SH-SY5Y (cell line): ENCODE measurements around the gene ALAD.

Source experiments
- GATA2 ChIP-seq: IDR thresholded peaks from 2 replicates; pipeline ENCODE4 v1.6.1; 2011; ENCODE audit warnings: mild to moderate bottlenecking, low read depth, low read length
- GATA3 ChIP-seq: IDR thresholded peaks from 2 replicates; pipeline ENCODE4 v1.6.1; 2011; ENCODE audit warnings: low read depth, mild to moderate bottlenecking, low read length, moderate library complexity

ALAD gene

GRCh38 chr9:113386571-113387393, 14.3 kb downstream of the ALAD start:
- TF ChIP-seq GATA3 (no peak), GATA2 (no peak)

DNA sequence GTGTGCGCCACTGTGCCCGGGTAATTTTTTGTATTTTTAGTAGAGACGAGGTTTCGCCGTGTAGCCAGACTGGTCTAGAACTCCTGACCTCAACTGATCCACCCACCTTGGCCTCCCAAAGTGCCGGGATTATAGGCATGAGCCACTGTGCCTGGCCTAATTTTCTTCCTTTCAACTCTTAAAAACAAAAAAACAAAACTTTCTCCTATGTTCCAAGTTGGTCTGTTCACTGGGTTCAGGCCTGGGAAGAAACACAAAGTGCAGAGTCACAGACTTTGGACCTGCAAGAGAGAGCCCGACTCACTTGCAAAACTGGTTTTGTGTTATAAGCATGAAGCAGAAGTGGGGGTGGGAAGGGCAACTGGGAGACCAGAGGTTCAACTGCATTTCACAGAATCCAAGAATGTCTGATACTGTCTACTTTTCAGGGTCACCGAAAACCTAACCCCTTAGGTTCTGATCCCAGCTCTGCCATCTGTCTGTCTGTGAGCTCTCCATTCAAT, 19.1 kb downstream of the ALAD start:
- no peak for TF ChIP-seq GATA3
- TF ChIP-seq GATA2, result no peak

DNA sequence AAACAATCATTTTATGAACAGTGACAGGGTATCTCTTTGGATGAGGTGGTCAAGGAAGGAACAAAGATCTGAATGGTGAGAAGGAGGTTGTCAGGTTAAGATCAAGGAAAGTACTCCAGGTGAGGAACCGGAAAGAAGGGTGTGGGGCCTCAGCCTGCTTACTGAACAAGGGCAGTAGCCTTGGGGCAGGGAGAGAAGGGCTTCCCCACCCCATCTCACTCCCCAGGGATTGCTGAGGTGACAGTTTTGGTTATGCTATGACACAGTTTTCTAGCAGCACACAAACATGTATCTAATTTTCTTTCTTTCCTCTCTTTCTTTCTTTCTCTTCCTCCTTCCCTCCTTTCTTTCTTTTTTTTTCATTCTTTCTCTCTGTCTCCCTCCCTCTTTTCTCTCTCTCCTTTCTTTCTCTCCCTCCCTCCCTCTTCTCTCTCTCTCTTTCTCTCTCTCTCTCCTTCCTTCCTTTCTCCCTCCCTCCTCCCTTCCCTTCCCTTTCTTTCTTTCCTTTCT, 20.2 kb downstream of the ALAD start:
- TF ChIP-seq GATA2, result no peak
- TF ChIP-seq GATA3, result no peak

GRCh38 chr9:113376634-113377567, 24.2 kb downstream of the ALAD start, which contains the start of gene HDHD3:
Gene HDHD3, minus strand, starts transcription at chr9:113376986. Its CDS starts 2,632 bp downstream, at chr9:113374354.
- TF ChIP-seq GATA3 (no peak), GATA2 (no peak)

DNA sequence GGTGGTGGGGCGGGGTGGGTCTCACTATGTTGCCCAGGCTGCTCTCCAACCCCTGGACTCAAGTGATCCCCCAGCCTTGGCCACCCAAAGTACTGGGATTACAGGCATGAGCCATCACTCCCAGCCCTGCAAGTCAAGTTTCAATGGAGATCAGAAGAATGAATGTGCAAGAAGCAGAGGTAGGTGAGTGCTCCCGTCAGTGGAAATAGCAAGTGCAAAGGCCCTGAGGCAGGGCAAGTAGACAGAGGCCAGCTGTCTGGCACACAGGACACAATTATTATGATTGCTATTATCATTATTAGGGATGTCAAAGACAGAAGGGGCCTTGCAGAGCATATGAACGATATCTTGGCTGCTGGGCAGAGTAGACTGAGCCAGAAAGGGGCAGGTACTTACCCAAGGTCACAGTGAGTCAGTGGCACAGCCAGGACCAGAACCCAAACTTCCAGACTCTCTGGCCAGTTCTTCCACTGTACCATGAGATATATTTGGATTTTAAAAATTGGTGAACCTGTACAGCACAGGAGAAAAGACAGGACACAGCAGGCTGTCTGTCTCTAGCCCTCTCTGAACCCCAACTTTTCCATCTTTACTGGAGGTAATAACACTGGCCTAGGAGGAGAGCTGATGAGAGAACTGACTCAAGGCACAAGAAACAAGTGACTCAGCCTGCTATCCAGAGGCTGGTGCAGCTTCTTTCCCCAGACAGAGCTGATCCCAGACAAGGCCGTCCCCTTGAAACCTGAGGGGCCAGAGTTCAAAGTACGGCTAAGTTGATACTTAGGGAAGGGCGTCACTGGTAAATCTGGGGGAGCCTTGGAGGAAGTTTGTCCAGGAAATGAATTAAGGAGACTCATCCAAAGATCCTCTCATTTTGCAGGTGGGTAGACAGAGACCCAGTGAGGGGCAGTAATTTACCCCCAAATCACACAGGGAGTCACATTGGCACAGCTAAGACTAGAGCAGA, 25.7 kb downstream of the ALAD start:
- TF ChIP-seq GATA2, result no peak
- no peak for TF ChIP-seq GATA3

- TF ChIP-seq GATA2 (no peak), GATA3 (no peak)
Observed at GRCh38 chr9:113373676-113374392, 27.2 kb downstream of the ALAD start.

- TF ChIP-seq GATA2 (no peak), GATA3 (no peak)
Observed at GRCh38 chr9:113373256-113373655, 27.8 kb downstream of the ALAD start.

DNA sequence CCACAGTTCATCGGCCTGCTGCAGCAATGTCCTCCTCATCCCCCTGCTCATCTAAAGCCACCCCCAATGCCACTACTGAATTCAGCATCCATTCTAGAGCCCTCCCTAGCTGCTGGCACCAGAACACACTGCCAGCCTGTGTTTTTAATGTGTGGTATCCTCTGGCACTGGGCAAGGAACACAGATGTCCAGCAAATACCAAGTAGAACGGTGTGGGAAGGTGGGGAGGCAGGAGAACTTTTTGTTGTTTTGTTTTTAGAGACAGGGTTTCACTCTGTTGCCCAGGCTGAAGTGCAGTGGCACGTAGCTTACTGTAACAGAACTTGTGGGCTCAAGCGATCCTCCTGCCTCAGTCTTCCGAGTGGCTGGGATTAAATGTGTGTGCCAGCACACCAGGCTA, 29.0 kb downstream of the ALAD start:
- no peak for TF ChIP-seq GATA3
- no peak for TF ChIP-seq GATA2

DNA sequence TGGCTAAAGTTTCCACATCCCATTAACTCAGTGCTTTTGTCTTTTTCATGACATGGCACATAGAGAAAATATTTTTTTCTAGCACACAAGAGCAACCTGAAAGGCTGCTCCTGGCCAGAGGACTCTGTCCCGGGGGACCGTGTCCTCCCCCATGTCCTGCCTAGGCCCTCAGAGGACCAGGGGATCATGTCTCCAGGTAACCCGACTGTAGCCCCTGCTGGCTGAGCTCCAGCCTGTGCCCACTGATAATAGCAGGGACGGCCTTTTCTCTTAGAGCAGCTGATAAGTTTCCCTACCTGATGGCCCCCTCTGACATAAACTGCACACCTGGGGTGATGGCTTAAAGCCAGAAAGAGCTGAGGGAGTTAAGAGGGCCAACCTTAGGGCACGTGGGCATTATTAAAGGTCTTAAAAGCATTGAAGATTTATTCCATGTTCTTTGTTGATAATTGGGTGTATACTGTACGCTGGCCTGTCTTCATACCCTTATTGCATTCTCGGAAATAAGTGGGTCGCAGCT, 30.2 kb downstream of the ALAD start:
- TF ChIP-seq GATA3, result no peak
- no peak for TF ChIP-seq GATA2

DNA sequence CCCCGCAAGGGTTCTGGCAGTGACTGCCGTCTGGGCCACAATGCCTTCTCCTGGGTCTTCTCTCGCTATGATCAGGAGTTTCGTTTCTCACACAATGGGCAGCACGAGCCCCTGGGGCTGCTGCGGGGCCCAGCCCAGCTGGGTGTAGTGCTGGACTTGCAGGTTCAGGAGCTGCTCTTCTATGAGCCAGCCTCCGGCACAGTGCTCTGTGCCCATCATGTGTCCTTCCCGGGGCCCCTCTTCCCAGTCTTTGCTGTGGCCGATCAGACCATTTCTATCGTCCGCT, 31.3 kb downstream of the ALAD start:
- TF ChIP-seq GATA3 (no peak), GATA2 (no peak)

- TF ChIP-seq GATA2 (no peak), GATA3 (no peak)
Observed at GRCh38 chr9:113368982-113369854, 31.9 kb downstream of the ALAD start.

DNA sequence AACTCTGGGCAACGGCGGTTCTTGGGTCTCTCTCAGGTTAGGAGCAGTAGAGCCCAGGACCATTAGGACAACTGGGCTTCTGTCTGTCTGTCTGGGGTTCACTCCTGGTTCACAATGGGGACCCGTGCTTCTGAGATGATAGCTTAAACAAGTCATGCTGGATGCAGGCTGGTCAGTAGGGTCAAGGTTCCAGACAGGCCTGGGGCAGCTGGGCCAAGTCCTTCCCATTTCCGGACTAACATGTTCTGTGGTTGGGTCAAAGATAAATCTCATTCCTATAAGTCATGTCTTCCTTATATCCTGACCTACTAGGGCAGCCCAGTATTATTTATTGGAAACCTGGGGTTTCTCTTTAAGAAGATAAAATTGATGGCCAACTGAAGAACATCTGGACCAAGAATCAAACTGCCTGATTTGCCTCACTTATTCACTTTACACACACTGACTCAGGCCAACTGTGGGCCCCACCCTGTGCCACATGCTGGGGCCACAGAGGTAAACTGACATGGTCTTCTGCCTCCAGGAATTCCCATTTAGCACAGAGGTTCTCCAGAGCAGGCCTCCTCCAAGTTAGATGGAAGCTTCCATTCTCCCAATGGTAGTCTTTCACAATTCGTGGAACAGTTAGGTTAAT, 32.6 kb downstream of the ALAD start:
- TF ChIP-seq GATA3 (no peak), GATA2 (no peak)
